Kidney epithelial cell (primary cell): Measurements from ENCODE around the gene ROR2. TPM values are rescaled to one million over a fixed set of nuclear protein-coding genes. Genes with fewer than 3 reads are reported as not detected.
A peak's percentile ranks its signal among the peaks of the same experiment; 100 is the strongest.

ENCODE experiments used
- DNase-seq: peaks from one replicate; pipeline ENCODE4 v3.0.0-alpha.2; 2010; ENCODE audit warnings: low read depth
- H3K27me3 ChIP-seq: 2 replicates; pipeline ENCODE4 v1.6.0; 2011; ENCODE audit warnings: low read length; ENCODE audit not compliant: control insufficient read depth, insufficient read depth
- H3K36me3 ChIP-seq: 2 replicates; pipeline ENCODE4 v1.5.1; 2011; ENCODE audit warnings: low read length; ENCODE audit not compliant: control insufficient read depth, insufficient read depth
- H3K4me3 ChIP-seq: 2 replicates; pipeline ENCODE4 v1.5.1; 2011; ENCODE audit warnings: low read depth, mild to moderate bottlenecking, control low read depth, low read length
- total RNA-seq: library from RNA; depleted of rRNA; stranded (reverse); fragments of >200 nt; gene quantifications from 2 replicates; pipeline ENCODE4 v1.2.3, GENCODE V29; 2015
- TF ChIP-seq, protein P1 (sequence below): IDR thresholded peaks from 2 replicates; pipeline ENCODE4 v1.5.1; 2011; ENCODE audit warnings: mild to moderate bottlenecking, moderate library complexity, low read length, control low read depth, inconsistent platforms; ENCODE audit not compliant: insufficient read depth, poor library complexity, severe bottlenecking

Gene ROR2
- total RNA-seq, 1 donor from 2014 or later, result 1.2 TPM

DNA sequence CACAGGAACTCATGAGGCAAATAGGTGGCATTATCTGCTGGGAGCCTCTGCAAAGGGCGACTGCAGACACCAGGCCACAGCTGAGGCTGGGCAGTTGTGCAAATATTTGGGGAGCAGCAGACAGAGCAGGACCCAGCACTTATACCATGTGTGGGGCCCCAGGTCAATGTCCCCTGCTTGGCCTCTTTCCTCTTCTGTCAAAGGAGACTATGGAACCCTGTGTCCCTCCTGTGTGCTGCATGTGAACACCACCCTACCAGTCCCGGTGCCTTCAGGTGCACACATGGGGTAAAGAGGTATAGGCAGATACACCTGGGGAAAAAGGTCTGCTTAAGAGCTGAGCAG, 50.8 kb downstream of the ROR2 start:
- H3K27me3 ChIP-seq, result peaks cover 2% of the 10 kb centered on the region
- no peaks in the 10 kb centered on the region for H3K36me3 ChIP-seq
- TF ChIP-seq, protein P1, sequence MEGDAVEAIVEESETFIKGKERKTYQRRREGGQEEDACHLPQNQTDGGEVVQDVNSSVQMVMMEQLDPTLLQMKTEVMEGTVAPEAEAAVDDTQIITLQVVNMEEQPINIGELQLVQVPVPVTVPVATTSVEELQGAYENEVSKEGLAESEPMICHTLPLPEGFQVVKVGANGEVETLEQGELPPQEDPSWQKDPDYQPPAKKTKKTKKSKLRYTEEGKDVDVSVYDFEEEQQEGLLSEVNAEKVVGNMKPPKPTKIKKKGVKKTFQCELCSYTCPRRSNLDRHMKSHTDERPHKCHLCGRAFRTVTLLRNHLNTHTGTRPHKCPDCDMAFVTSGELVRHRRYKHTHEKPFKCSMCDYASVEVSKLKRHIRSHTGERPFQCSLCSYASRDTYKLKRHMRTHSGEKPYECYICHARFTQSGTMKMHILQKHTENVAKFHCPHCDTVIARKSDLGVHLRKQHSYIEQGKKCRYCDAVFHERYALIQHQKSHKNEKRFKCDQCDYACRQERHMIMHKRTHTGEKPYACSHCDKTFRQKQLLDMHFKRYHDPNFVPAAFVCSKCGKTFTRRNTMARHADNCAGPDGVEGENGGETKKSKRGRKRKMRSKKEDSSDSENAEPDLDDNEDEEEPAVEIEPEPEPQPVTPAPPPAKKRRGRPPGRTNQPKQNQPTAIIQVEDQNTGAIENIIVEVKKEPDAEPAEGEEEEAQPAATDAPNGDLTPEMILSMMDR, result no peak
- H3K4me3 ChIP-seq, result no peak overlapping the region
- DNase-seq, result no peak

DNA sequence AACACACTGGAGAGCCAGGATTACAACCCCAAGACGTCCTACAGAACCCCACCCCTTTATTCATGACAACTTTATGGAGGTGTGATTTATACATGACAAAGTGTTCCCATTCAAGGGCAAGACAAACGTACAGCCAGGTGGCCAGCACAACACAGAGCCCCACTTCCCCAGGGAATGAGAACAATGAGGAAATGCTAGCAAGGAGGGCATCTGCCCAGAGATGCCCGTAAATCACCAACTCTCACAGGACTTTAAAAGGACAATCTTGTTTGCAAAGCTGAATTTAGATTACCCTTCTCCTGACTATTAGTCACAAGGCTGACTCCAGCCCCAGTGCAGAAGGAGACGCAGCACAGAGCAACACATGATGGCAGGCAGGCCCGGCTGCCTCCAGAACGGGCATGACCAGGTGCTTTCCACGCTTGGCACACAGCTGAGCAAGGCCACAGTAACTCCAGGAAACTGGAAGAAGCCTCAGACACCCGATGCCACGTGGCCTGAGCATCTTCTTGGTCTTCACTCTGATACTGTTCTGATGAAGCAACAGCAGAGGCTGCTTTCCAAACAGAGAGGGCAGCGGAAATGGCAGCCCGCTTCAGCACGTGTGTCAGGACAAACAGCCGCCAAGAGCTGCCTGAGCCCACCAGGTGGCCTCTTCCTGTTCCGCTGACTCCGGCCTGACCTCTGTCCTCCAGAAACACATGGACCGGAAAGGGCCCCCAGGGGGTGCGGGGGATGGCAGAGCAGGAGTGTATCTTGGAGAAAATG, 51.4 kb downstream of the ROR2 start:
- peaks cover 2% of the 10 kb centered on the region for H3K27me3 ChIP-seq
- H3K4me3 ChIP-seq, result no peak overlapping the region
- TF ChIP-seq, protein P1, result no peak
- H3K36me3 ChIP-seq, result no peaks in the 10 kb centered on the region
- DNase-seq, result peak; percentile 47

DNA sequence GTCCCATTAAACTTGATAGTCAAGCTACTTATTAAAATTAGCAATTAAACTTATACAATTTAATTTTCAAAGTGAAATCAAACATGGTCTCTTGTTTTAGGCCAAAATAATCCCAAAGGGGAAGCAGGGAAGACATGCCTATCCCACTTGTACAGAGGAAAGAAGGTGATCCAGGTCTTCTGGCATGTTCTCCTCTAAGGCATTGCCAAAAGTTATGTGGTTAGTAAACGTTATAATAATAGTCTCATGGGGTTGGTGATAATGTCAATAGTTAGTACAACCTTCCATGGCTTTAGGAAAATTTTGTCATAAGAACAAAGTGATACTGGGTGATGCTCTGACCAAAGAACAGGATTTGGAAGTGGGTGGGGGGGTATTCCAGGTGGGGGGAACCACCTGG, 52.8 kb downstream of the ROR2 start:
- H3K36me3 ChIP-seq, result no peaks in the 10 kb centered on the region
- TF ChIP-seq, protein P1, result no peak
- DNase-seq, result no peak
- no peak overlapping the region for H3K4me3 ChIP-seq
- H3K27me3 ChIP-seq, result peaks cover 2% of the 10 kb centered on the region

DNA sequence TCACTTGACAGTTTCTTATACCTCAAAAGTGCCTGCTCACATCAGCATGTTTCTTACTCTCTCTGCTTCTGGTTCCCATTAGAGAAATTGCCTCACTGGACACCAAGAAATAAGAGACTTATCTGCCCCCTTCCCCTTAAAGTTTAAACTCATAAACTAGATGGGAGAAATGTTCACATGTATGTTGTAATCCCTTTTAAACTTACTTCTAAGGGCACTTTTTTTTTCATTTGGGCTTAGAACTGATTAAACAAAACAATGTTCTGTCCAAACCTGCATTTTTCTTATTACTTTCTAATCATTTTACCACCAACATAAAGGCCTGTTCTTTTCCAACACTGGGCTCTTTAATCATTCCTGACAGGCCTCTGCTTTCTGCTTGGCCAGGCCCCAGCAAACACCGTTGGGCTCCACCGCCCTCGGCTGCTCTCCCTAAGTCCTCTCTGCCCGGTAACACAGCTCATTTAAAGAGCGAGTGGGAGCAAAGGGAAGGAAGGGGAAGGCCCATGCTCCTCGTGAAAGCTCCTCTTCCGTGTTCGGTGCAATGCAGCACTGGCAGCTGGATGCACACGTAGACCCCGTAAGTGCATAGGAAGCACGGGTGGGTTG, 53.4 kb downstream of the ROR2 start:
- no peaks in the 10 kb centered on the region for H3K36me3 ChIP-seq
- H3K27me3 ChIP-seq, result peaks cover 2% of the 10 kb centered on the region
- no peak overlapping the region for H3K4me3 ChIP-seq
- peak; percentile 44 for DNase-seq
- TF ChIP-seq, protein P1, result no peak

DNA sequence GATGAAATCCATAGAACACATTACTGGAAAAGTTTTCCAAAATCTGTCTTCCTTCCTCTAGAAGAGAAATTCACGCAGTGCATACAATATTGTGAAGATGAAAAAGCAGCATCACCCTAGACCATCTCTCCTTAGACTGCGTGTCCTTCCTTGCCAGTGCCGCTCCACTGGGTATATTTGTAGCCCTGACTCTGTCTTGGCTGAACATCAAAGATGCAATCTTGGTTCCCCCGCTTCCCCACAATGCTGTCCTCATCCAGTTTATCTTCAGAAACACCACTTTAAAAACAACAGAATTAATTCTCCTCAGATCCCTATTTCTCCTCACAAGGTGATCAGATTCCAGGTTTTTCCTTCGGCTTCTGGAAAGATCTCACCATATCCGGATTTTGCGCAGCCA, 53.9 kb downstream of the ROR2 start:
- TF ChIP-seq, protein P1, result no peak
- no peaks in the 10 kb centered on the region for H3K36me3 ChIP-seq
- no peak overlapping the region for H3K4me3 ChIP-seq
- no peak for DNase-seq
- peaks cover 2% of the 10 kb centered on the region for H3K27me3 ChIP-seq
